Activated T-helper 2 cell treated with anti-CD3 and anti-CD28 coated beads, Interferon-gamma antibody, Interleukin-2, Interleukin-4, amounts not matched to agents 10 μg/mL and 5 μg/mL and 100 μg/mL, durations not matched to agents 14 hours and 24 hours and 36 hours (primary cell): Measurements from ENCODE around the gene TRIM62. TPM values are rescaled to one million over a fixed set of nuclear protein-coding genes. Genes with fewer than 3 reads are reported as not detected.
"Not testable (repeated sequence)": the region's sequence is repeated elsewhere in the genome, so short reads cannot be mapped to it uniquely, and the experiment has no call there.

ENCODE experiments used
- DNase-seq: peaks from one replicate; pipeline ENCODE4 v3.0.0; 2021; ENCODE audit warnings: low spot score
- H3K27ac Mint-ChIP-seq: one replicate; pipeline ENCODE4 v1.8.0; 2021; ENCODE audit warnings: mixed read lengths
- H3K27me3 Mint-ChIP-seq: one replicate; pipeline ENCODE4 v1.8.0; 2021; ENCODE audit warnings: low read depth, mixed read lengths
- H3K36me3 Mint-ChIP-seq: one replicate; pipeline ENCODE4 v1.8.0; 2021; ENCODE audit warnings: low read depth, mixed read lengths
- H3K4me1 Mint-ChIP-seq: one replicate; pipeline ENCODE4 v1.8.0; 2021; ENCODE audit warnings: low read depth, mixed read lengths
- H3K4me3 Mint-ChIP-seq: one replicate; pipeline ENCODE4 v1.8.0; 2021; ENCODE audit warnings: low read depth, mild to moderate bottlenecking, moderate library complexity, mixed read lengths
- H3K9me3 Mint-ChIP-seq: one replicate; pipeline ENCODE4 v1.8.0; 2021; ENCODE audit warnings: mixed read lengths
- intact Hi-C: fragments of 100-400 bp; cut with micrococcal nuclease; formaldehyde crosslinking; loops from one replicate; pipeline ENCODE4 v1.15.1; 2023
- total RNA-seq: library from RNA; stranded (reverse); gene quantifications from 2 replicates; pipeline ENCODE4 v1.2.3, GENCODE V29; 2022

TRIM62 gene
- total RNA-seq, 1 donor from 2014 or later, result 5.6 TPM

DNA sequence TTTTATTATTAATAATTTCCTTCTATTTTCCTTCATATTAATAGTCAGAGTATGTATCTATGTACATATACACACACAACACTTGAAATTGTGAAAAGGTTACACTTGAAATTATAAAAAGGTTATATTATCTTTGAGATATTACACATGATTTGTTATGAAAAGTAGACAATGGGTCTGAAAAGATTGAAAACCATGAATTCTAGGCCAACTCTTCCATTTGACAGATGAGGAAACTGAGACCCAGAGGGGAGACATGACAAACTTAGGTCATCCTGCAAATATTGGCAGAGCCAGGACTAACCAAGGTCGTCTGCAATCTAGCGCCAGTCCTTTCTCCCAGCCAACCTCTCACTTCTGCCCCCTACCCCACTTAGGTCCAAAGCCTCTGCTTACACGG lies 33.2 kb downstream of the TRIM62 start:
- intact Hi-C loops, result no loop called here
- H3K4me3 Mint-ChIP-seq, result no peak overlapping the region
- H3K36me3 Mint-ChIP-seq, result peaks cover 5% of the 10 kb centered on the region
- no peak overlapping the region for H3K27ac Mint-ChIP-seq
- no peaks in the 10 kb centered on the region for H3K9me3 Mint-ChIP-seq
- DNase-seq, result no peak
- H3K4me1 Mint-ChIP-seq, result no peaks in the 10 kb centered on the region
- no peaks in the 10 kb centered on the region for H3K27me3 Mint-ChIP-seq

DNA sequence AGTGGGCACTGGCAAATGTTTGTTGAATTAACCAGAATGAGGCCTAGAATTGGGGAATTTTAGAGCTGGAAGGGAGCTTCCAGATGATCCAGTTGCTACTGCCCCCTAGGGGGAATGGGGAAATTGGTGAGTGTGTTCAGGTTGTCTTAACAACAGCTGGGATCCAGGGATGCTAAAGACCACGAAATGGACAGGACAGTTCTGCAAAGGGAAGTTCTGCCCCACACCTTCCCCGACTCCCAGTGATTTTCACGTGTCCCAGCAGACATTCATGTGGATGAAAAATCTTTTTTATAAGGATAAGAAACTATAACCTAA lies 33.9 kb downstream of the TRIM62 start:
- Mint-ChIP-seq H3K36me3 (peaks cover 5% of the 10 kb centered on the region), H3K27me3 (no peaks in the 10 kb centered on the region), H3K4me3 (no peak overlapping the region), H3K27ac (no peak overlapping the region), H3K4me1 (peaks cover 2% of the 10 kb centered on the region), H3K9me3 (no peaks in the 10 kb centered on the region)
- intact Hi-C loops, result no loop called here
- DNase-seq, result no peak

GRCh38 chr1:33147275-33147996 lies 34.4 kb downstream of the TRIM62 start:
- H3K9me3 Mint-ChIP-seq, result no peaks in the 10 kb centered on the region
- intact Hi-C loops, result no loop called here

DNA sequence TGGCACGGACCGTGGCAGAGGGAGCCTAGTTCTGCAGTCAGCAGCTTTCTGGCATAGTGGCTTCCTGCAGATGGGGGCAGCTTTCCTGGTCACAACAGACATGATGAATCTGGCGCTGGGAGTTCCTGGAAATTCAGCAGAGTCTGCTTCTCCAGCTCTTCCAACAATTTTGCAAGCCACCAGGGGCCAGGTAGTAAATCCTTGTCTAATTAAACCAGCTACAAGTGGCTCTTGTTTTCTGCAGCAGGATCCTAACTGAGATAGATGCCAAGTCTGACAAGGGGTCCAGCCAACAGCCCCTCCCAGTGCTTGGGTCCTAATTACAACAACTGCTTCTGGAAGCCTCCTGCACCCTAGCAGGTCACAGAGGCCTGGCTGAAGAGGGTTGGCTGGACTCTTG lies 35.8 kb downstream of the TRIM62 start:
- intact Hi-C loops, result no loop called here
- no peaks in the 10 kb centered on the region for H3K9me3 Mint-ChIP-seq
- no peaks in the 10 kb centered on the region for H3K27me3 Mint-ChIP-seq
- no peak overlapping the region for H3K4me3 Mint-ChIP-seq
- no peak for DNase-seq
- no peak overlapping the region for H3K27ac Mint-ChIP-seq
- peaks cover 5% of the 10 kb centered on the region for H3K36me3 Mint-ChIP-seq
- peaks cover 2% of the 10 kb centered on the region for H3K4me1 Mint-ChIP-seq

More at GRCh38 chr1:33147275-33147996, 34.4 kb downstream of the TRIM62 start:
- DNase-seq, result no peak
- Mint-ChIP-seq H3K27me3 (no peaks in the 10 kb centered on the region), H3K4me3 (no peak overlapping the region), H3K27ac (no peak overlapping the region), H3K4me1 (peaks cover 2% of the 10 kb centered on the region), H3K36me3 (peaks cover 5% of the 10 kb centered on the region)

DNA sequence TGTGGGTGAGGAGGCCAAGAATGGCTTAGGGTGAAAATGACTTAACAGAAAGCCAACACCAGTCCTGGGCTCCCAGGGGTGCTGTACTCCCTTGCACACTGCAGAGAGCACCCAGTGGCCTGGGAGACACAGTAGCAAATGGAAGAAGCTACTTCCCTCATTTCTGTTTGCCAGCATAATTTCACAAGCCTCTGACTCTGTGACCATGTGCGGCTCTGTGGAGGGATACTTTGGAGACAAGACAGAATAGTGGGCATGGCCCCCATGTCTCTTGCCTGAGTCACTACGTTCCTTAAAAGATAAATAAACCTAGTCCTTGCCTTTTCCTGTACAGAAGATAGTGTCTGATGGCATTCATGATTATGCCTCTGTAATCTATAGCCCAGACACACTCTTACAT lies 38.1 kb downstream of the TRIM62 start:
- Mint-ChIP-seq H3K36me3 (peaks cover 5% of the 10 kb centered on the region), H3K27me3 (no peaks in the 10 kb centered on the region), H3K9me3 (no peaks in the 10 kb centered on the region), H3K4me3 (no peak overlapping the region), H3K4me1 (peaks cover 8% of the 10 kb centered on the region), H3K27ac (no peak overlapping the region)
- no peak for DNase-seq
- intact Hi-C loops, result no loop called here

GRCh38 chr1:33143176-33143575 lies 38.7 kb downstream of the TRIM62 start:
- Mint-ChIP-seq H3K27ac (no peak overlapping the region), H3K27me3 (no peaks in the 10 kb centered on the region), H3K9me3 (no peaks in the 10 kb centered on the region), H3K36me3 (peaks cover 5% of the 10 kb centered on the region), H3K4me3 (no peak overlapping the region), H3K4me1 (peaks cover 8% of the 10 kb centered on the region)
- no peak for DNase-seq
- intact Hi-C loops, result no loop called here

DNA sequence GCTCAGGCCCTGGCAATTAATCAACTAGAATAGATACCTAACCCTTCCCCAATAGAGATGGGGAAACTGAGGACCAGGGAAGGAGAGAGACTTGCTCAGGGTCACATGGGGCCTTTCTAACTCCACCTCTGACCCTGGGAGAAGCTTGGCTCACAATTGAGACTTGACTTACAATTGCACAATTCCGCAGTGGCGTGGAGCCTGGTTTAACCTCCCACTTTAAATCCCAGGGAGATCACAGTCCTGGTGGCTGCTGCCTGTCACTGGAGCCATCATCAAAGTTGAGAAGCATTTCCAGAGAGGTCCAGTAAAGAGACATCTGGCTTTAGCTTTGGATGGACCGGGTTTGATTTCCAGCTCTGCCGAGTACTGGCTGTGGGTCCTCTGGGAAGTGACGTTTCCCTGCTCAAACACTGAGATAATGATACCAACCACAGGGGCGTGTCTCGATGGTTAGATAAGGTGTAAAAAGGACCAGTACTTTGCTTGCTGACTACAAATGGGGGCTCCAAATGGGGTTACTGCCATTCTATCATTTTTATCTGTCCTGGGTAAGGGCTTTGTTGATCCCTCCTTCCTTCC lies 39.3 kb downstream of the TRIM62 start:
- H3K27ac Mint-ChIP-seq, result no peak overlapping the region
- no peak for DNase-seq

DNA sequence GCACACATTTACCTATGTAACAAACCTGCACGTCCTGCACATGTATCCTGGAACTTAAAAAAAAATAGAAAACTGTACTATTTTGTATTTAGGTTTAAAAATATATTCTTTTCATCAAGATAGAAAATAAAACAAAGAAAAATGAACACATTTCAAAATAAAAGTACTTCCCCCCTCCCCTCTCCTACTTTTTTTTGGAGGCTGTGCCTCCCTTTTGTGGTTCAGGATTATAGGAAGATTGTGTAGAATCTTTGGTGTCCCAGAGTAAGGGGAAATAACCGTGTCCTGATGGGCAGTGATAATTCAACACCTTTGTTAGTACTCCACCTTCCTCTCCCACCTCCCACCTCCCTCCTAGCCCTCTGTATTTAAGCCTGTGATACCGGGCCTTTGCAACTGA lies 40.1 kb downstream of the TRIM62 start:
- peaks cover 4% of the 10 kb centered on the region for H3K36me3 Mint-ChIP-seq
- no peak overlapping the region for H3K27ac Mint-ChIP-seq
- H3K27me3 Mint-ChIP-seq, result no peaks in the 10 kb centered on the region
- intact Hi-C loops, result no loop called here
- DNase-seq, result no peak
- H3K9me3 Mint-ChIP-seq, result no peaks in the 10 kb centered on the region
- H3K4me3 Mint-ChIP-seq, result no peak overlapping the region
- H3K4me1 Mint-ChIP-seq, result peaks cover 8% of the 10 kb centered on the region

More for the DNA sequence above, 39.3 kb downstream of the TRIM62 start:
- peaks cover 8% of the 10 kb centered on the region for H3K4me1 Mint-ChIP-seq
- H3K4me3 Mint-ChIP-seq, result no peak overlapping the region
- intact Hi-C loops, result no loop called here
- no peaks in the 10 kb centered on the region for H3K27me3 Mint-ChIP-seq
- no peaks in the 10 kb centered on the region for H3K9me3 Mint-ChIP-seq
- peaks cover 5% of the 10 kb centered on the region for H3K36me3 Mint-ChIP-seq

GRCh38 chr1:33141216-33141615 lies 40.6 kb downstream of the TRIM62 start:
- no peak overlapping the region for H3K4me3 Mint-ChIP-seq
- no peak for DNase-seq
- H3K27ac Mint-ChIP-seq, result no peak overlapping the region
- peaks cover 8% of the 10 kb centered on the region for H3K4me1 Mint-ChIP-seq
- no peaks in the 10 kb centered on the region for H3K36me3 Mint-ChIP-seq
- no peaks in the 10 kb centered on the region for H3K27me3 Mint-ChIP-seq
- H3K9me3 Mint-ChIP-seq, result no peaks in the 10 kb centered on the region
- intact Hi-C loops, result no loop called here

- H3K27me3 Mint-ChIP-seq, result no peaks in the 10 kb centered on the region
- H3K4me3 Mint-ChIP-seq, result no peak overlapping the region
- no peaks in the 10 kb centered on the region for H3K36me3 Mint-ChIP-seq
- peaks cover 8% of the 10 kb centered on the region for H3K4me1 Mint-ChIP-seq
- no peaks in the 10 kb centered on the region for H3K9me3 Mint-ChIP-seq
- H3K27ac Mint-ChIP-seq, result no peak overlapping the region
- intact Hi-C loops, result no loop called here
- no peak for DNase-seq
These were observed 41.4 kb downstream of the TRIM62 start for GRCh38 chr1:33140153-33141149.

GRCh38 chr1:33137800-33138199 lies 44.0 kb downstream of the TRIM62 start:
- intact Hi-C loops, result no loop called here
- Mint-ChIP-seq H3K4me3 (no peak overlapping the region), H3K4me1 (peaks cover 13% of the 10 kb centered on the region), H3K27ac (no peak overlapping the region), H3K9me3 (no peaks in the 10 kb centered on the region), H3K27me3 (no peaks in the 10 kb centered on the region), H3K36me3 (no peaks in the 10 kb centered on the region)
- DNase-seq, result peak; percentile 12

- H3K4me1 Mint-ChIP-seq, result peaks cover 22% of the 10 kb centered on the region
- intact Hi-C loops, H3K27ac Mint-ChIP-seq, H3K36me3 Mint-ChIP-seq, H3K27me3 Mint-ChIP-seq, H3K9me3 Mint-ChIP-seq, H3K4me3 Mint-ChIP-seq, DNase-seq: not testable (repeated sequence)
These were observed 45.8 kb downstream of the TRIM62 start for GRCh38 chr1:33136041-33136440.
